Esophagus (tissue), 2 donors: ENCODE data around the gene GRM8. TPM values are rescaled to one million over a fixed set of nuclear protein-coding genes. Genes with fewer than 3 reads are reported as not detected.

Experiments
- H3K27ac ChIP-seq, 2 donors: one replicate each; pipeline ENCODE4 v1.5.1; 2013; ENCODE audit warnings: low read depth in 2 of 2, mild to moderate bottlenecking in 2 of 2, inconsistent platforms in 1 of 2, low read length in 1 of 2, moderate library complexity in 1 of 2
- H3K27me3 ChIP-seq, 2 donors: one replicate each; pipeline ENCODE4 v1.6.1; 2013; ENCODE audit warnings: low read length in 2 of 2, control low read depth in 1 of 2, mild to moderate bottlenecking in 1 of 2; ENCODE audit not compliant: insufficient read depth in 2 of 2, control insufficient read depth in 1 of 2
- H3K36me3 ChIP-seq, 2 donors: one replicate each; pipeline ENCODE4 v1.6.1; 2013; ENCODE audit warnings: low read length in 1 of 2; ENCODE audit not compliant: control insufficient read depth in 2 of 2, insufficient read depth in 2 of 2
- H3K4me1 ChIP-seq, 2 donors: one replicate each; pipeline ENCODE4 v1.6.1; 2013; ENCODE audit warnings: low read length in 1 of 2; ENCODE audit not compliant: control insufficient read depth in 2 of 2, insufficient read depth in 2 of 2
- H3K4me3 ChIP-seq, 2 donors: one replicate each; pipeline ENCODE4 v1.5.1; 2013; ENCODE audit warnings: low read length in 2 of 2, mild to moderate bottlenecking in 2 of 2, low read depth in 1 of 2, moderate library complexity in 1 of 2
- H3K9me3 ChIP-seq, 2 donors: one replicate each; pipeline ENCODE4 v1.6.1; 2013; ENCODE audit warnings: mild to moderate bottlenecking in 2 of 2, low read depth in 1 of 2, low read length in 1 of 2, moderate library complexity in 1 of 2; ENCODE audit not compliant: control insufficient read depth in 2 of 2, insufficient read depth in 1 of 2
- WGBS, 2 donors: extraction: QIAGEN DNeasy Blood & Tissue Kit; methylation state at CpG; one replicate each; pipeline ENCODE4 v1.1.7; 2013; 5-methylcytosine and 5-hydroxymethylcytosine counted together
- polyA plus RNA-seq, 2 donors: library from polyadenylated mRNA; stranded (reverse); fragments of 200-250 nt; gene quantifications; one replicate each; pipeline ENCODE4 v1.2.3, GENCODE V29; 2013
- donor health status: healthy with polysubstance abuse.
- donor health status: Bipolar disorder and iron deficiency.

GRM8 gene
- polyA plus RNA-seq, 2 donors, result 0.19 TPM; not detected in 1

DNA sequence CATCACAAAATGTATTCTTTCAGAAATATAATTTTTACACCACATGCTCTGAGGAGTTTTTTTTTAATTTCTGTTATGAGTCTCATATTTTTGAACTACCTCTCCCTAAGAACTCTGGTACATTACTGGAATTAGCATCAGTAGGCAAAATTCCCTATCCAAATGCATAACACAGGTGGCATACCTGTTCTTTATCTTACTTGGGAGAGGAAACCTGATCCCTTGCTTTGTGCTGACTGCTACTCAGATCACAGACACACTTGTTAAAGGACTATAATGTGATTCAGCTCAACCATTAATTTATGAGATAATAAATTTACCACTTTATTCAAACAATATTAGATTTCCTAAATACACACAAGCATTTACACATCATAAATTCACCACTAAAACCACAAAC, 617.2 kb downstream of the GRM8 start:
- Histone ChIP-seq H3K4me1 (no peaks in the 10 kb centered on the region), H3K9me3 (no peaks in the 10 kb centered on the region)

DNA sequence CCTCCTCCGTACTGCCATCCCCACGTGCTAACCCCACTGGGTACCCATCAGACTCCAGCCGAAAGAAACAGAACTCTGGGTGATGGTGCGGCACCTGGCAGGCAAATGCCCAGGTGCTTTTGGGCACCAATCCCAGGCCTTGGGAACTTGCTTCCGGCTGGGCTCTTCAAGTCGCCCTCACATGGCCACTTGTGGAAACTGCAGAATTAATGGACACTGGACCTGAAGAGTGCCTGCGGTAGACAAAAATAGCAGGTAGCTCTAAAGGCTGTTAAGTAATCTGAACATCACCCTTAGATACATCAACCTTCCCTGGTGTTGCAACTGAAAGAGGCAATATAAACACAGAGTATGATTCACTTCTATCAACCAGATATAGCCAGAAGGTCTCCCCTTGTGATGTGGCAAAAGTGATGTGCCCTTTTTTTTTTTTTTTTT, 644.4 kb downstream of the GRM8 start:
- no peaks in the 10 kb centered on the region for H3K9me3 ChIP-seq
- H3K27ac ChIP-seq, result no peak overlapping the region
- H3K27me3 ChIP-seq, result no peaks in the 10 kb centered on the region
- WGBS, 2 donors, result 57 to 64% methylated on average over 7 of the region's 7 CpGs
- H3K4me1 ChIP-seq, result no peaks in the 10 kb centered on the region
- H3K36me3 ChIP-seq, result no peaks in the 10 kb centered on the region
- no peak overlapping the region for H3K4me3 ChIP-seq

More for the DNA sequence above, 617.2 kb downstream of the GRM8 start:
- no peak overlapping the region for H3K4me3 ChIP-seq
- no peak overlapping the region for H3K27ac ChIP-seq
- no peaks in the 10 kb centered on the region for H3K36me3 ChIP-seq
- no peaks in the 10 kb centered on the region for H3K27me3 ChIP-seq

DNA sequence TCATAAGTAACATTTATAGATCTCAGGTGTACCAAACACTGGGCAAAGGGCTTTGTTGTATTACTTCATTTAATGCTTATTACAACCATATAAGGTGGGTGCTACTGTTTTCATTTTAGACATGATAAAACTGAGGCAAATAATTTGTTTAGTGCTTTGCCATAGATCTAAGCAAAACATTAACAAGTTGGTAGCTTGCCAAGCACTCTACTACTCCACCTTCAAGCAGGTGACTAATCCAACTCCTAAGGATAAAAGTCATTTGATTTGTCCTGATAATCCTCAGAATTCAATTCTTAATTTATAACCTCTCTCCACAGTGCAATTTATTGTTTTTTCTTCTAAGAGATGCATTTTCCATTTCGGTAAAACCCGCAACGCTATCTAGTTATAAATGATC, 646.4 kb downstream of the GRM8 start:
- WGBS, 2 donors, result 85 to 90% methylated on average over 3 of the region's 3 CpGs
- no peaks in the 10 kb centered on the region for H3K4me1 ChIP-seq

DNA sequence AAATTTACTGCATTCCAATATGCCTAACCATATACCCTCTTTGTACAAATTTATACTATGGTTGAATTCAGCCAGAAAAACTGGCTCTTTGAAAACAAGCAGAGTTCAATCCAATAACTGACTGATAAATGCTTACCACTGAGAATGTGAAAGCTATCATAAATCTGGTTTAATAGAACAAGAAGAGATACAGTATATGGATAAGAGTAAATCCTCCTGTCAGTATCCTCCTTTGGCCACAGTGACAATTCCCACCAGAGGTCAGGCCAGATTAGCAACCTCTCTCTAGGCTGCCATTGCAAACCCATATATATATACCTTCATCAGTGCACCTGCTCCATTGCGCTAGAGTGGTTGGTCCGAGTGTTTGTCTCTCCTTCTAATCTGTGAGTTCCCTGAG, 647.2 kb downstream of the GRM8 start:
- WGBS, 2 donors, result 89 to 92% methylated on average over 2 of the region's 2 CpGs
- H3K27me3 ChIP-seq, result no peaks in the 10 kb centered on the region
- no peaks in the 10 kb centered on the region for H3K36me3 ChIP-seq
- no peaks in the 10 kb centered on the region for H3K9me3 ChIP-seq
- no peak overlapping the region for H3K27ac ChIP-seq
- H3K4me1 ChIP-seq, result no peaks in the 10 kb centered on the region
- H3K4me3 ChIP-seq, result no peak overlapping the region

More for the DNA sequence above, 646.4 kb downstream of the GRM8 start:
- no peak overlapping the region for H3K4me3 ChIP-seq
- no peaks in the 10 kb centered on the region for H3K9me3 ChIP-seq
- no peaks in the 10 kb centered on the region for H3K36me3 ChIP-seq
- H3K27ac ChIP-seq, result no peak overlapping the region
- no peaks in the 10 kb centered on the region for H3K27me3 ChIP-seq

DNA sequence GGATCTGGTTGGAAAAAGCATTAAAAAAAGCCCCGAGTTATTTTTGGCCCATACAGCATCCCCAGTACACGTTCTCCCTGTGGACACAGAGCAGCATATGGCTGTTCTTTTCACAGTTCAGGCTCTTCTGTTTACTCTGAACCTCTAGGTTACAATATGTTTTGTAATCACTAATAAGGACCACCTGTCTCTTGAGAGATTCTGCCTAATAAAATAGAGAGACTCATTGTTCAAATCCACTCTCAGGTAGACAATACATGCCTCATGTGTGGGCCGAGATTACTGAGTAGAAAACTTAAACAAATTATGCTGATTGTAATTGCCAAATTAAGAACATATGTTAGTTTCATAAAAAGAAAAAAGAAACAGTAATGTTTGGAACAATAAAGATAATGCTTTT, 647.7 kb downstream of the GRM8 start:
- no peak overlapping the region for H3K27ac ChIP-seq
- no peaks in the 10 kb centered on the region for H3K27me3 ChIP-seq

DNA sequence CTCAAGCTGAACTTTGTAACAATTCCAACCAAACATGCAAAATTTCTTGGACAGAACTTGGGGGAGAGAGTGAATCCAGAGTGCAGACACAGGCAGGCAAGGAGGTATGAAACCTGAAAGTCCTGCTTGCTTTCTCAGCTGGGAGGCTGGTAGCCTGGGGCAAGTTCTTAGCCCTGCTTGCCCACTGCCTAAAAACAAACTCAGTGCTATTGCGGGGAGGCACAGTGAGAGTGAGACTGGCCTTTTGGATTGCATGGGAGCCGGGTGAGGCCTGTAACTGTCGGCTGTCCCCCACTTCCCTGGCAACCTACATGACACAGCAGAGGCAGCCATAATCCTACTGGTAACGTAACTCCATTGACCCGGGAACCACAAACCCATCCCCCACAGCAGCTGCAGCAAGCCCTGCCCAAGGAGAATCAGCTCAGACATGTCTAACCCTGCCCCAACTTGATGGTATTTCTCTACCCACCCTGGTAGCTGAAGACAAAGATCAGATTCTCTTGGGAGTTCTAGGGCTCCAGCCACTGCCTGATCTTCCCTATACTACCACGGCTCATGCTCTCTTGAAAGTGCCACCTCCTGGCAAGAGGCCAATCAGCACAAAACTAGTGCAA, 663.6 kb downstream of the GRM8 start:
- H3K4me3 ChIP-seq, result no peak overlapping the region
- peaks cover 0 to 4% of the 10 kb centered on the region in 2 donors for H3K9me3 ChIP-seq
- 83 to 88% methylated on average over 6 of the region's 6 CpGs for WGBS, 2 donors
- H3K36me3 ChIP-seq, result no peaks in the 10 kb centered on the region
- H3K27me3 ChIP-seq, result no peaks in the 10 kb centered on the region
- H3K27ac ChIP-seq, result no peak overlapping the region
- no peaks in the 10 kb centered on the region for H3K4me1 ChIP-seq

More for the DNA sequence above, 647.7 kb downstream of the GRM8 start:
- no peaks in the 10 kb centered on the region for H3K9me3 ChIP-seq
- WGBS, 2 donors, result 48 to 50% methylated on average over 3 of the region's 3 CpGs
- H3K36me3 ChIP-seq, result no peaks in the 10 kb centered on the region
- no peaks in the 10 kb centered on the region for H3K4me1 ChIP-seq
- no peak overlapping the region for H3K4me3 ChIP-seq

DNA sequence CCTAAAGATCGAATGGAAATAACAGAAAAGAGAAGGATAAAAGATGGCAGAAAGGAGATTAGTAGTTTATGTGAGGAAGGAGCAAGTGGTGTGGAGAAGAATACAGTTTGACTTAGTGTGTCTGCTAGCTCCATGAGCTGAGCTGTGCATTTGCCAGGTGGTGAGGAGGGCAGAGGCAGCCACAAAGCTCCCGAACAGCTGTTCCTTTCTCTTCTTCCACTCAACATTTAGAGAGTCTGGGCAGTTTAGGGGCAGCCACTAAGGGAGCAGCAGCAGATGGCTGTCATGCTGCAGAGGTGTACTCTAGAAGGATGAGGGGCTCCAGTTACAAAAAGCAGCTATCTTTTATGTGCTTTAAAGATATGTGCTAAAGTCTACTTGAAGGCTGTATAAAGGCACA, 674.4 kb downstream of the GRM8 start:
- Histone ChIP-seq H3K27me3 (no peaks in the 10 kb centered on the region), H3K27ac (no peak overlapping the region), H3K9me3 (no peaks in the 10 kb centered on the region), H3K4me3 (no peak overlapping the region), H3K4me1 (no peaks in the 10 kb centered on the region), H3K36me3 (no peaks in the 10 kb centered on the region)
- 49 to 56% methylated on average over 2 of the region's 2 CpGs for WGBS, 2 donors

DNA sequence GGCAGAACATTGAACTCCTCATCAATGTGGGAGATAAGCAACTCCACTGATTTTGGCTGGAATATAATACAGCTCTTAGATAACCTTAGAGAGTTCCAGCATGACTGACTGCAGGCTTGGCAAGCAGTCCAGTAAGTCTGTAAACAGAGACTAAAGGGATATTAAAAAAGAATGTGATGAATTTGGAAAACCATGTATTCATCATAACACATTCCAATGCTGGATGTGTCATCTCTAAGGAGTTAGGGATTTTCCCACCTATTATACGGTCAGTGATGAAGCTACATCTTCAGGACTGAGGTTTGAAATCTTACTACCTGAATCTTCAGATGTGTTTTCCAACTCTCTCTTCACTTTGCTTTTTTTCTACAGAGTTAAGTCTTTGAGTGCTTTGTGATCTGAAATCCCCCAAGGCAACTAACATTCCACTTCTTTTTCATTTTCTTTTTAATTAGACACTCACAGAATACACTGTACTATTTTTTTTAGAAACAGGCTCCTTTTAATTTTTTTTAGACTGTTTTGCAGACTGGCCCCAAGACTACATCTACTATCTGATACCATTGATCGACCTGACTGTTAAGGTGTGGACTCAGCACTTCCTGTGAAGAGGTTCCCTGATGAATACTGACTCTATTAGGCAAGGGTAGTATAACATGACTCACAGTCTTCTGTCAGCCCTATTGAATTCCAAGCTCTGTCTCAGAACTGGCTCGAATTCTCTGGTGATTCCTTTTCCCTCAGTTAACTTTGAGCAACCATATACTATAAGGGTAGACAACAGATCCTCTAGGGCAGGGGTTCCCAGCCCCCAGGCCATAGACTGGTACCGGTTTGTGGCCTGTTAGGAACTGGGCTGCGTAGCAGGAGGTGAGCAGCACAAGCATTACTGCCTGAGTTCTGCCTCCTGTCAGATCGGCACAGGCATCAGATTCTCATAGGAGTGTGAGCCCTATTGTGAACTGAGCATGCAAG, 678.2 kb downstream of the GRM8 start:
- no peak overlapping the region for H3K27ac ChIP-seq
- whole genome bisulfite sequencing, 2 donors, result 58 to 62% methylated on average over 6 of the region's 6 CpGs
- H3K4me1 ChIP-seq, result no peaks in the 10 kb centered on the region
- no peak overlapping the region for H3K4me3 ChIP-seq
- no peaks in the 10 kb centered on the region for H3K36me3 ChIP-seq
- no peaks in the 10 kb centered on the region for H3K9me3 ChIP-seq
- no peaks in the 10 kb centered on the region for H3K27me3 ChIP-seq

DNA sequence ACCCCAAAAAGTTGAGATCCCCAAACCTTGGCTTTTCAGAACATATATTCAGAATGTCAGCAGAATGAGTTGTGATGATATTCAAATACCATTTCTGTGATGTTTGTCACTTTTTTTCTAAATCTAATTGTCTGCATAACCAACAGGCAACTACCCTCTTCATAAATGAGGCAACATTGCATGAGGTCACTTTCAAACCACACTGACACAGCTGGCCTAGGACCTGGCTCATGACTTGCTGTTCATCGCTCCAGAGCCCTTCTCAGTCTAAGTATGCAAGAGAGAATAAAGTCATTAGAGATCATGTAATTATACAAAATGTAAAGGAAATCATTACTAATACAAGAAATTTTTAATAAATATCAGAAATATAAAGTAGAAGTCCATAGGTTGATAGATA, 681.9 kb downstream of the GRM8 start:
- Histone ChIP-seq H3K4me3 (no peak overlapping the region), H3K27me3 (no peaks in the 10 kb centered on the region), H3K9me3 (no peaks in the 10 kb centered on the region), H3K4me1 (no peaks in the 10 kb centered on the region), H3K27ac (no peak overlapping the region), H3K36me3 (no peaks in the 10 kb centered on the region)
- 91% methylated on average over 1 of the region's 1 CpG for WGBS, 2 donors
